ENCODE results near the gene SACS.

The SACS gene

DNA sequence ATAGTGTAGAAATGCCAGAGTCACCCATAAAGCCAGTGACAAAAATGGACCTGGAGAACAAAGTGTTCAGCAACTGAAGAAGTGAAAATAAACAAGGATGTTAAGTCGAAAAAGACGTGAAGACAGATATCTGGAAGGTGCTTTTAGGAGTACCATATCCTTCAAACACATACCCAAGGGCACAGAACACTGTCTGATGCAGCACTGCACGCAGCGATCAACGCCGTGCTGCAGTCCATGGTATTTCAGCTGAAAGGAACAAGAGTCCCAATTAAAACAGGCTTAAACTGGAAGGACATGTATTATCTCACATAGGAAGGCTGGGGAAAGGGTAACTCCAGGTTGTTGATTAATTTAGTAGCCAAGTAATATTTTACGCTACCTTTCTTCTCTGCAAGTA is 144.5 kb downstream of the SACS start:
- no peak for DNase-seq (ENCODE audit: low read depth, low spot score)

DNA sequence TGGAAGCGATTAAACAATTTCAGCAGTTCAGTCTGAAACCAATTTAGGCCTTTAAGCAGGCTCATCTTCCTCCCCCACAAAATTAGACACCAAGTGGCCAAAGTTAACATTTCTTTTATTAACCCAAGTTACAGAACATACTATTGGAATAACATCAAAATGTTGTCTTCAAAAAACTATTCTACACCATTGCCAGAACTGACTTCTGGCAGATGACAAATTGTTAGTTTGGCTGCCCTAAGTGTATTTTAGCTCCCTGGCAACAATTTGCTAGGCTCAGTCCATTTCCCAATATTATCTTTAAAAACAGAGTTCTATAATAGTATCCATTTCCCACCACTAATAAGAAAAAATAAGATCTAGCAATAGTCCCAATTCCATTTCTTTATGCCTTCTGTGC is 144.9 kb downstream of the SACS start:
- DNase-seq (ENCODE audit: low read depth, low spot score) = no peak

DNA sequence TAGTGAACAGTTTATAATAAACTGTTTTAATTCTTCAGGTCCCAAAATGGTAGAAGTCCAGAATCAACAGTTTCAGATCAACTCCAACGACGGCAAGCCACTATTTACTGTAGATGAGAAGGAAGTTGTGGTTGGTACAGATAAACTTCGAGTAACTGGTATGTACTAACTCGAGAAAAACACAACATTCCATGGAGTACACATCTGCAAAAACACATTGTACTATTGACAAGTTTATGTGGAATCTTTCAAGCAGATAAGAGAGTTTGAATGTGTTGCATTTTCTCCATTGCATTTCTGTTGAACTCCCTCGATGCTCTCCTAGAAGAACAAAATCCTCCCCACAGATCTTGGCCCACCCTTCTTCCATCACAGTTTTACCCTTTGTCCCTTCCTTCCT is 154.2 kb downstream of the SACS start:
- DNase-seq (ENCODE audit: low read depth, low spot score) = no peak
